K562 (cell line): ENCODE data around the gene PHF3.

Source experiments
- ATF7 ChIP-seq: fragments of 450-650 bp; IDR thresholded peaks from 2 replicates; pipeline ENCODE4 v1.7.1; 2014; ENCODE audit warnings: mild to moderate bottlenecking, moderate library complexity
- CHD2 ChIP-seq: IDR thresholded peaks from 2 replicates; pipeline ENCODE4 v1.6.1; 2011; ENCODE audit warnings: low read depth, low read length
- HDGF ChIP-seq: fragments of 450-650 bp; IDR thresholded peaks from 2 replicates; pipeline ENCODE4 v1.6.1; 2016
- MAZ ChIP-seq, 2 experiments: fragments of 450-650 bp in 1 of 2; sonication (generic) in 1 of 2; formaldehyde crosslinking; IDR thresholded peaks in 1 of 2; conservative IDR thresholded peaks in 1 of 2; 2 replicates each; pipeline versions ENCODE4 v1.4.0 to v1.5.0; 2020; ENCODE audit warnings: mild to moderate bottlenecking in 1 of 2, missing genetic modification reagents in 1 of 2
- POLR2A ChIP-seq: fragments of 450-650 bp; conservative IDR thresholded peaks from 2 replicates; pipeline ENCODE4 v1.6.1; 2016
- POU5F1 ChIP-seq: fragments of 150-350 bp; IDR thresholded peaks from 2 replicates; pipeline ENCODE4 v1.6.1; 2014; ENCODE audit warnings: borderline replicate concordance, low read length, low read depth, mild to moderate bottlenecking; ENCODE audit not compliant: partially characterized antibody
- TEAD1 ChIP-seq, 2 experiments: fragments of 450-650 bp in 1 of 2; sonication (generic) in 1 of 2; formaldehyde crosslinking; IDR thresholded peaks; 2 replicates each; pipeline versions ENCODE4 v1.4.0 to v1.8.0; 2020 to 2022; ENCODE audit warnings: mild to moderate bottlenecking in 2 of 2, missing genetic modification reagents in 1 of 2
- ZNF282 ChIP-seq: sonication (generic); formaldehyde crosslinking; IDR thresholded peaks from 2 replicates; pipeline ENCODE4 v1.8.1; 2023; ENCODE audit warnings: missing genetic modification reagents
- TF ChIP-seq, protein P1 (sequence below), 2 experiments: fragments of 450-650 bp; formaldehyde crosslinking in 1 of 2; IDR thresholded peaks; 2 replicates each; pipeline versions ENCODE4 v1.4.0 to v1.6.1; 2014 to 2020; ENCODE audit warnings: mild to moderate bottlenecking in 2 of 2, borderline replicate concordance in 1 of 2, low read depth in 1 of 2
- TF ChIP-seq, protein P2 (sequence below): fragments of 250-450 bp; sonication (Bioruptor Pico); IDR thresholded peaks from 2 replicates; pipeline ENCODE4 v1.4.0; 2020
- TF ChIP-seq, protein P3 (sequence below), 3 experiments: IDR thresholded peaks in 2 of 3; conservative IDR thresholded peaks in 1 of 3; 2 replicates each; pipeline ENCODE4 v1.5.1; 2011 to 2012; ENCODE audit warnings: low read length in 3 of 3, mild to moderate bottlenecking in 3 of 3, control low read depth in 2 of 3, improper control_type of control experiment in 1 of 3, inconsistent platforms in 1 of 3, low read depth in 1 of 3, mixed read lengths in 1 of 3, moderate library complexity in 1 of 3; ENCODE audit not compliant: insufficient read depth in 2 of 3
- TF ChIP-seq, protein P4 (sequence below): IDR thresholded peaks from 2 replicates; pipeline ENCODE4 v1.6.1; 2016; ENCODE audit warnings: missing genetic modification characterization, missing compliant biosample characterization
- TF ChIP-seq, protein P5 (sequence below): fragments of 450-650 bp; formaldehyde crosslinking; IDR thresholded peaks from 2 replicates; pipeline ENCODE4 v1.4.0; 2022; ENCODE audit warnings: missing genetic modification characterization

DNA sequence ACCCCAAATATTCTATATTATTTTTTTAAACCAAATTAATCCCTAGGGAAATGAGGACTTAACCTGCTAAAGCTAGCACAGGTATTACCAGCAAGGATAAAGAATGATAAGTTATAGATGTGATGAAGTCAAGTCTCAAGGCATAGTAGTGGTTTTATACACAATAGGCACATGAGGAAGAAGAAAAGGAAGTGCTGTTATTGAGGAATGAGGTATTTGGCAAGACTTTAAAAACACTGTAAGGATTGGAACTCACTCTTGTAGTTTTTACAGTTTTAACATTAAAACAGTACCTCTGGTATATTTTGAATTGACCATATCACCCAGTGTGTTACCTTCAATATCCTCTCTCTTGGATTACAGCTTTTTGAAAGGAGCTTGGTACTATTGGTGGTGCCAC is 54.6 kb downstream of the PHF3 start:
- TF ChIP-seq ZNF282 (CRISPR knock-in tag) (no peak), POLR2A (no peak), CHD2 (no peak), POU5F1 (no peak), ATF7 (no peak), TEAD1 (CRISPR knock-in tag; IDR thresholded peaks at IDR 0.05) (no peak), MAZ (CRISPR knock-in tag; conservative IDR thresholded peaks at IDR 0.05 in 1 of 2, IDR thresholded peaks at IDR 0.05 in 1 of 2) (no peak), HDGF (no peak)
- TF ChIP-seq, protein P1, sequence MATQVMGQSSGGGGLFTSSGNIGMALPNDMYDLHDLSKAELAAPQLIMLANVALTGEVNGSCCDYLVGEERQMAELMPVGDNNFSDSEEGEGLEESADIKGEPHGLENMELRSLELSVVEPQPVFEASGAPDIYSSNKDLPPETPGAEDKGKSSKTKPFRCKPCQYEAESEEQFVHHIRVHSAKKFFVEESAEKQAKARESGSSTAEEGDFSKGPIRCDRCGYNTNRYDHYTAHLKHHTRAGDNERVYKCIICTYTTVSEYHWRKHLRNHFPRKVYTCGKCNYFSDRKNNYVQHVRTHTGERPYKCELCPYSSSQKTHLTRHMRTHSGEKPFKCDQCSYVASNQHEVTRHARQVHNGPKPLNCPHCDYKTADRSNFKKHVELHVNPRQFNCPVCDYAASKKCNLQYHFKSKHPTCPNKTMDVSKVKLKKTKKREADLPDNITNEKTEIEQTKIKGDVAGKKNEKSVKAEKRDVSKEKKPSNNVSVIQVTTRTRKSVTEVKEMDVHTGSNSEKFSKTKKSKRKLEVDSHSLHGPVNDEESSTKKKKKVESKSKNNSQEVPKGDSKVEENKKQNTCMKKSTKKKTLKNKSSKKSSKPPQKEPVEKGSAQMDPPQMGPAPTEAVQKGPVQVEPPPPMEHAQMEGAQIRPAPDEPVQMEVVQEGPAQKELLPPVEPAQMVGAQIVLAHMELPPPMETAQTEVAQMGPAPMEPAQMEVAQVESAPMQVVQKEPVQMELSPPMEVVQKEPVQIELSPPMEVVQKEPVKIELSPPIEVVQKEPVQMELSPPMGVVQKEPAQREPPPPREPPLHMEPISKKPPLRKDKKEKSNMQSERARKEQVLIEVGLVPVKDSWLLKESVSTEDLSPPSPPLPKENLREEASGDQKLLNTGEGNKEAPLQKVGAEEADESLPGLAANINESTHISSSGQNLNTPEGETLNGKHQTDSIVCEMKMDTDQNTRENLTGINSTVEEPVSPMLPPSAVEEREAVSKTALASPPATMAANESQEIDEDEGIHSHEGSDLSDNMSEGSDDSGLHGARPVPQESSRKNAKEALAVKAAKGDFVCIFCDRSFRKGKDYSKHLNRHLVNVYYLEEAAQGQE (IDR thresholded peaks at IDR 0.05; ENCODE audit: borderline replicate concordance) = no peak
- TF ChIP-seq, protein P1 (CRISPR knock-in tag; IDR thresholded peaks at IDR 0.05; ENCODE audit: low read depth) = no peak
- TF ChIP-seq, protein P2, sequence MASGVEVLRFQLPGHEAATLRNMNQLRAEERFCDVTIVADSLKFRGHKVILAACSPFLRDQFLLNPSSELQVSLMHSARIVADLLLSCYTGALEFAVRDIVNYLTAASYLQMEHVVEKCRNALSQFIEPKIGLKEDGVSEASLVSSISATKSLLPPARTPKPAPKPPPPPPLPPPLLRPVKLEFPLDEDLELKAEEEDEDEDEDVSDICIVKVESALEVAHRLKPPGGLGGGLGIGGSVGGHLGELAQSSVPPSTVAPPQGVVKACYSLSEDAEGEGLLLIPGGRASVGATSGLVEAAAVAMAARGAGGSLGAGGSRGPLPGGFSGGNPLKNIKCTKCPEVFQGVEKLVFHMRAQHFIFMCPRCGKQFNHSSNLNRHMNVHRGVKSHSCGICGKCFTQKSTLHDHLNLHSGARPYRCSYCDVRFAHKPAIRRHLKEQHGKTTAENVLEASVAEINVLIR (CRISPR knock-in tag) = no peak
- TF ChIP-seq, protein P3, sequence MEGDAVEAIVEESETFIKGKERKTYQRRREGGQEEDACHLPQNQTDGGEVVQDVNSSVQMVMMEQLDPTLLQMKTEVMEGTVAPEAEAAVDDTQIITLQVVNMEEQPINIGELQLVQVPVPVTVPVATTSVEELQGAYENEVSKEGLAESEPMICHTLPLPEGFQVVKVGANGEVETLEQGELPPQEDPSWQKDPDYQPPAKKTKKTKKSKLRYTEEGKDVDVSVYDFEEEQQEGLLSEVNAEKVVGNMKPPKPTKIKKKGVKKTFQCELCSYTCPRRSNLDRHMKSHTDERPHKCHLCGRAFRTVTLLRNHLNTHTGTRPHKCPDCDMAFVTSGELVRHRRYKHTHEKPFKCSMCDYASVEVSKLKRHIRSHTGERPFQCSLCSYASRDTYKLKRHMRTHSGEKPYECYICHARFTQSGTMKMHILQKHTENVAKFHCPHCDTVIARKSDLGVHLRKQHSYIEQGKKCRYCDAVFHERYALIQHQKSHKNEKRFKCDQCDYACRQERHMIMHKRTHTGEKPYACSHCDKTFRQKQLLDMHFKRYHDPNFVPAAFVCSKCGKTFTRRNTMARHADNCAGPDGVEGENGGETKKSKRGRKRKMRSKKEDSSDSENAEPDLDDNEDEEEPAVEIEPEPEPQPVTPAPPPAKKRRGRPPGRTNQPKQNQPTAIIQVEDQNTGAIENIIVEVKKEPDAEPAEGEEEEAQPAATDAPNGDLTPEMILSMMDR (IDR thresholded peaks at IDR 0.05 in 2 of 3, conservative IDR thresholded peaks at IDR 0.05 in 1 of 3; ENCODE audit: insufficient read depth in 2 of 3, low read depth in 1 of 3, low read length in 3 of 3) = no peak
- TF ChIP-seq, protein P4, sequence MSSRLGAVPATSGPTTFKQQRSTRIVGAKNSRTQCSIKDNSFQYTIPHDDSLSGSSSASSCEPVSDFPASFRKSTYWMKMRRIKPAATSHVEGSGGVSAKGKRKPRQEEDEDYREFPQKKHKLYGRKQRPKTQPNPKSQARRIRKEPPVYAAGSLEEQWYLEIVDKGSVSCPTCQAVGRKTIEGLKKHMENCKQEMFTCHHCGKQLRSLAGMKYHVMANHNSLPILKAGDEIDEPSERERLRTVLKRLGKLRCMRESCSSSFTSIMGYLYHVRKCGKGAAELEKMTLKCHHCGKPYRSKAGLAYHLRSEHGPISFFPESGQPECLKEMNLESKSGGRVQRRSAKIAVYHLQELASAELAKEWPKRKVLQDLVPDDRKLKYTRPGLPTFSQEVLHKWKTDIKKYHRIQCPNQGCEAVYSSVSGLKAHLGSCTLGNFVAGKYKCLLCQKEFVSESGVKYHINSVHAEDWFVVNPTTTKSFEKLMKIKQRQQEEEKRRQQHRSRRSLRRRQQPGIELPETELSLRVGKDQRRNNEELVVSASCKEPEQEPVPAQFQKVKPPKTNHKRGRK (tag) = no peak
- TF ChIP-seq, protein P5, sequence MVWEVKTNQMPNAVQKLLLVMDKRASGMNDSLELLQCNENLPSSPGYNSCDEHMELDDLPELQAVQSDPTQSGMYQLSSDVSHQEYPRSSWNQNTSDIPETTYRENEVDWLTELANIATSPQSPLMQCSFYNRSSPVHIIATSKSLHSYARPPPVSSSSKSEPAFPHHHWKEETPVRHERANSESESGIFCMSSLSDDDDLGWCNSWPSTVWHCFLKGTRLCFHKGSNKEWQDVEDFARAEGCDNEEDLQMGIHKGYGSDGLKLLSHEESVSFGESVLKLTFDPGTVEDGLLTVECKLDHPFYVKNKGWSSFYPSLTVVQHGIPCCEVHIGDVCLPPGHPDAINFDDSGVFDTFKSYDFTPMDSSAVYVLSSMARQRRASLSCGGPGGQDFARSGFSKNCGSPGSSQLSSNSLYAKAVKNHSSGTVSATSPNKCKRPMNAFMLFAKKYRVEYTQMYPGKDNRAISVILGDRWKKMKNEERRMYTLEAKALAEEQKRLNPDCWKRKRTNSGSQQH (CRISPR knock-in tag) = no peak
